ENCODE results near the gene WWOX.
"Not testable (repeated sequence)": the region's sequence is repeated elsewhere in the genome, so short reads cannot be mapped to it uniquely, and the experiment has no call there.

WWOX gene

GRCh38 chr16:78502812-78503350 is 403.4 kb downstream of the WWOX start:
- Mint-ChIP-seq H3K27me3 (no peaks in the 10 kb centered on the region), H3K36me3 (no peaks in the 10 kb centered on the region), H3K27ac (no peak overlapping the region), H3K4me1 (ENCODE audit: low read depth) (no peaks in the 10 kb centered on the region), H3K4me3 (no peak overlapping the region), H3K9me3 (ENCODE audit: low read depth) (no peaks in the 10 kb centered on the region)

GRCh38 chr16:78503602-78504001 is 404.1 kb downstream of the WWOX start:
- no peaks in the 10 kb centered on the region for H3K36me3 Mint-ChIP-seq
- H3K27ac Mint-ChIP-seq, result no peak overlapping the region
- H3K4me1 Mint-ChIP-seq (ENCODE audit: low read depth), result no peaks in the 10 kb centered on the region
- H3K9me3 Mint-ChIP-seq (ENCODE audit: low read depth), result no peaks in the 10 kb centered on the region
- no peaks in the 10 kb centered on the region for H3K27me3 Mint-ChIP-seq
- H3K4me3 Mint-ChIP-seq, result no peak overlapping the region

DNA sequence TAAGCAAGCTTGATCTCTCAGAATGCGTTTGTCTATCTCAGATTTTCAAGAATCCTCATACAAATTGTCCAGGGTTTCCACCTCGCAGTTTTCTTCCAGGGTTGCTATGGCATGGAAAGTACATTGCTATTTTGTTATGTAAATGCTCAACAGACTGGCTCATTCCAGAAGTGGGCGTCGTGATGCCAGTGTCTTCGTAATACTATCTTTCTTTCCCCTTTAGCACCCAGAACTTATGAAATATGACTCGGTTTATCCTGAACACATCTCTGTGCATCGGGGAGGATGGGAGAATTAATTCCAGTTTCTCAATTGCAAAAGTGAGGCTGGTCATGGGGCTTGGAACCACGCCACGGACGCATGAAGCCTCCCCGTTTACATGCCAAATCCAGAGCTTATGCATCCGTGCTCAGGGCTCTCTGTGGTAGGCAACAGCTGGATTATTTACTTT is 405.0 kb downstream of the WWOX start:
- Mint-ChIP-seq H3K4me3 (no peak overlapping the region), H3K27me3 (no peaks in the 10 kb centered on the region), H3K4me1 (ENCODE audit: low read depth) (no peaks in the 10 kb centered on the region), H3K9me3 (ENCODE audit: low read depth) (no peaks in the 10 kb centered on the region), H3K27ac (no peak overlapping the region), H3K36me3 (no peaks in the 10 kb centered on the region)

GRCh38 chr16:78505036-78505435 is 405.6 kb downstream of the WWOX start:
- Mint-ChIP-seq H3K9me3 (ENCODE audit: low read depth) (no peaks in the 10 kb centered on the region), H3K36me3 (peaks cover 2% of the 10 kb centered on the region), H3K4me1 (ENCODE audit: low read depth) (no peaks in the 10 kb centered on the region), H3K27me3 (no peaks in the 10 kb centered on the region), H3K27ac (no peak overlapping the region), H3K4me3 (no peak overlapping the region)

GRCh38 chr16:78505544-78506366 is 406.3 kb downstream of the WWOX start:
- Mint-ChIP-seq H3K27me3 (no peaks in the 10 kb centered on the region), H3K9me3 (ENCODE audit: low read depth) (no peaks in the 10 kb centered on the region), H3K27ac (no peak overlapping the region), H3K4me3 (no peak overlapping the region), H3K4me1 (ENCODE audit: low read depth) (no peaks in the 10 kb centered on the region), H3K36me3 (peaks cover 3% of the 10 kb centered on the region)

DNA sequence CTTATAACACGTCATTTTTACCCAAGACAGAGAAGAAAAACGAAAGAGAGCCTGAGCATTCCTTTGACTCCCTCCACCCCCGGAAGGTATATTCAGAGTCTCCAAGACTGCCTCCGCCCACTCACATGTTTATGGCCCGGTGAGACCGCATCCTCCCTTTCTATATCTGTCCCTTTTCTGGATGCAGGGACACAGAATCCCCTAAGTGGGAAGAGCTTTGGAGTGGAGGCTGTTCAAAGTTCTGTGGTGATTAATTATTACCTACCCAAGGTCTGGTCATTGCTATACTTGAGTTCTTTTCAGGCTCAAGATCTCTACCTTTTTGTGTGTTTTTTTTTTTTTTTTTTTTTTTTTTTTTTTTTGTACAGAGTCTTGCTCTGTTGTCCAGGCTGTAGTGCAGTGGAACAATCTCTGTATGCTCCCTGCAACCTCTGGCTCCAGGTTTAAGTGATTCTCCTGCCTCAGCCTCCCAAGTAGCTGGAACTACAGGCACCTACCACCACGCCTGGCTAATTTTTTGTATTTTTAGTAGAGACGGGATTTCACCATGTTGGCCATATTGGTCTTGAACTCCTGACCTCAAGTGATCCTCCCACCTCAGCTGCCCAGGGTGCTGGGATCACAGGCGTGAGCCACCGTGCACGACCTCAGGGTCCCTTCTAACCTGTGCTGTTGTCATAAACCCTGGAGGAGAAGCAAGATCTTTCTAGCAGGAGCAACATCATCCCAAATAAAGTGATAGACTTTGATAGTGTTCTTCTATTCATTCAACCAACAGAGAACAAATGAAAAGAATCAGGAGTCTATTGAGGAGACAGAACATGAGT is 407.1 kb downstream of the WWOX start:
- Mint-ChIP-seq H3K27me3 (no peaks in the 10 kb centered on the region), H3K27ac (no peak overlapping the region), H3K4me3 (no peak overlapping the region), H3K36me3 (peaks cover 3% of the 10 kb centered on the region), H3K9me3 (ENCODE audit: low read depth) (no peaks in the 10 kb centered on the region), H3K4me1 (ENCODE audit: low read depth) (no peaks in the 10 kb centered on the region)

- Mint-ChIP-seq H3K9me3 (ENCODE audit: low read depth) (no peaks in the 10 kb centered on the region), H3K27me3 (no peaks in the 10 kb centered on the region), H3K4me3 (no peak overlapping the region), H3K36me3 (peaks cover 3% of the 10 kb centered on the region), H3K4me1 (ENCODE audit: low read depth) (no peaks in the 10 kb centered on the region), H3K27ac (no peak overlapping the region)
These were observed 408.1 kb downstream of the WWOX start for GRCh38 chr16:78507576-78507975.

GRCh38 chr16:78509965-78510364 is 410.5 kb downstream of the WWOX start:
- peaks cover 3% of the 10 kb centered on the region for H3K36me3 Mint-ChIP-seq
- H3K27ac Mint-ChIP-seq, result no peak overlapping the region
- H3K9me3 Mint-ChIP-seq (ENCODE audit: low read depth), result no peaks in the 10 kb centered on the region
- no peak overlapping the region for H3K4me3 Mint-ChIP-seq
- no peaks in the 10 kb centered on the region for H3K4me1 Mint-ChIP-seq (ENCODE audit: low read depth)
- H3K27me3 Mint-ChIP-seq, result no peaks in the 10 kb centered on the region

DNA sequence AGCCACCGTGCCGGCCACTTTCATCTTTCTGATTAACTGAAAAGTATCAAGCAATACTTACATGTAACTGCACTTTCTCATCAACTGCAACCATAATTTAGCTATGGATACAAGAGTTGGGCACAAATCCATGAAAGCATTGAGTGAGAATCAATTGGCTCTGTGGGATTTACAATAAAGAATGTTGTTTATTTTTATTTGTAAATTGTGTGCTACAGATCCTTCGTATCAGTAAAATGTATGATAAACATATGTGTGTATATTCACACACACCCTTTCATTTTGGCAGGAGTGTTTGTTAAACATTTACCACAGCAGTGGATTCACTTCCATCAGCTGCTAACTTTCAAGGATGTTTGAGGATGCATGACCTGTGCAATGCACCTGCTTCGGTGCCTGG is 411.0 kb downstream of the WWOX start:
- H3K27me3 Mint-ChIP-seq, result no peaks in the 10 kb centered on the region
- no peaks in the 10 kb centered on the region for H3K9me3 Mint-ChIP-seq (ENCODE audit: low read depth)
- H3K36me3 Mint-ChIP-seq, result peaks cover 3% of the 10 kb centered on the region
- no peak overlapping the region for H3K4me3 Mint-ChIP-seq
- no peaks in the 10 kb centered on the region for H3K4me1 Mint-ChIP-seq (ENCODE audit: low read depth)
- no peak overlapping the region for H3K27ac Mint-ChIP-seq

DNA sequence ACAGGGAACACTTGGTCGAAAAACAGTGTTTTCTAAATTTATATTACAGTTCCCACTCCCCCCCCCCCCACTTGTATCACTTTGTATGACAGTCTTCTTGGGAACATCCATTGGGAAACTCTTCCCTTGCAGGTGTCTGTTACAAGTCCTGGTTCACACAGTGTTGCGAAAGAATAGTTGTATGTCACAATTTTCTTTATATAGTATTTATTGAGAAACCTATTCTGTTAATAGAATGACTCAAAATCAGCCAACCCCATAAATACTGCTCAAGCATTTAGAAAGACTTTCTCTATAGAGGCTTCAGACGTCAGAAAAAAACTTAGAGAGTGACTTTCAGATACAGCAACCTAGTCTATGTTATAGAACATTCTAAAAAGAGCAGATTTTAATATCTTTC is 414.4 kb downstream of the WWOX start:
- H3K27ac Mint-ChIP-seq, result no peak overlapping the region
- H3K4me3 Mint-ChIP-seq, result no peak overlapping the region
- H3K4me1 Mint-ChIP-seq (ENCODE audit: low read depth), result no peaks in the 10 kb centered on the region
- H3K9me3 Mint-ChIP-seq (ENCODE audit: low read depth), result no peaks in the 10 kb centered on the region
- H3K27me3 Mint-ChIP-seq, result no peaks in the 10 kb centered on the region
- peaks cover 7% of the 10 kb centered on the region for H3K36me3 Mint-ChIP-seq

DNA sequence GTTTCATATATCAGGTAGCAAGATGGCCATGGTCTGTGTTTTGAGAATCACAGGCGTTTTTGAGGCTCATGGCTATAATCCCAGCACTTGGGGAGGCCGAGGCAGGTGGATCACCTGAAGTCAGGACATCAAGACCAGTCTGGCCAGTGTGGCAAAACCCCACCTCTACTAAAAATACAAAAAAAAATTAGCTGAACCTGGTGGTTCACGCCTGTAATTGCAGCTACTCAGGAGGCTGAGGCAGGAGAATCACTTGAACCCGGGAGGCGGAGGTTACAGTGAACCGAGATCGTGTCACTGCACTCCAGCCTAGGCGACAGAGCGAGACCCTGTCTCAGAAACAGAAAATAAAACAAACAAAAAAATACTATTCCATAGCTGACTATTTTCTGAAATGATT is 415.4 kb downstream of the WWOX start:
- H3K4me3 Mint-ChIP-seq; H3K9me3 Mint-ChIP-seq (ENCODE audit: low read depth); H3K36me3 Mint-ChIP-seq; H3K27me3 Mint-ChIP-seq; H3K27ac Mint-ChIP-seq; H3K4me1 Mint-ChIP-seq (ENCODE audit: low read depth): not testable (repeated sequence)

- Mint-ChIP-seq H3K36me3 (peaks cover 4% of the 10 kb centered on the region), H3K27me3 (no peaks in the 10 kb centered on the region), H3K4me1 (ENCODE audit: low read depth) (no peaks in the 10 kb centered on the region), H3K4me3 (no peak overlapping the region), H3K9me3 (ENCODE audit: low read depth) (no peaks in the 10 kb centered on the region), H3K27ac (no peak overlapping the region)
These were observed 416.0 kb downstream of the WWOX start for GRCh38 chr16:78515421-78515820.

- H3K36me3 Mint-ChIP-seq, result peaks cover 4% of the 10 kb centered on the region
- no peaks in the 10 kb centered on the region for H3K27me3 Mint-ChIP-seq
- H3K9me3 Mint-ChIP-seq (ENCODE audit: low read depth), result no peaks in the 10 kb centered on the region
- H3K27ac Mint-ChIP-seq, result no peak overlapping the region
- no peaks in the 10 kb centered on the region for H3K4me1 Mint-ChIP-seq (ENCODE audit: low read depth)
- no peak overlapping the region for H3K4me3 Mint-ChIP-seq
These were observed 416.7 kb downstream of the WWOX start for GRCh38 chr16:78516006-78516736.

GRCh38 chr16:78519896-78520295 is 420.4 kb downstream of the WWOX start:
- no peaks in the 10 kb centered on the region for H3K27me3 Mint-ChIP-seq
- no peak overlapping the region for H3K4me3 Mint-ChIP-seq
- no peak overlapping the region for H3K27ac Mint-ChIP-seq
- peaks cover 4% of the 10 kb centered on the region for H3K36me3 Mint-ChIP-seq
- no peaks in the 10 kb centered on the region for H3K4me1 Mint-ChIP-seq (ENCODE audit: low read depth)
- no peaks in the 10 kb centered on the region for H3K9me3 Mint-ChIP-seq (ENCODE audit: low read depth)

GRCh38 chr16:78520470-78520869 is 421.0 kb downstream of the WWOX start:
- Mint-ChIP-seq H3K4me3 (no peak overlapping the region), H3K9me3 (ENCODE audit: low read depth) (no peaks in the 10 kb centered on the region), H3K27me3 (no peaks in the 10 kb centered on the region), H3K4me1 (ENCODE audit: low read depth) (no peaks in the 10 kb centered on the region), H3K27ac (no peak overlapping the region), H3K36me3 (peaks cover 4% of the 10 kb centered on the region)

All from activated naive CD8-positive, alpha-beta T cell (primary cell).